HG03039 (cell line): Measurements from ENCODE around the gene SMPD2.
"Not testable (repeated sequence)": the region's sequence is repeated elsewhere in the genome, so short reads cannot be mapped to it uniquely, and the experiment has no call there.

Source experiments
- ATAC-seq: cut with Tn5 transposase; IDR thresholded peaks from one replicate; pipeline ENCODE4 v1.9.1; 2021; ENCODE audit warnings: mild to moderate bottlenecking, moderate library complexity; ENCODE audit not compliant: unreplicated experiment

SMPD2 gene

DNA sequence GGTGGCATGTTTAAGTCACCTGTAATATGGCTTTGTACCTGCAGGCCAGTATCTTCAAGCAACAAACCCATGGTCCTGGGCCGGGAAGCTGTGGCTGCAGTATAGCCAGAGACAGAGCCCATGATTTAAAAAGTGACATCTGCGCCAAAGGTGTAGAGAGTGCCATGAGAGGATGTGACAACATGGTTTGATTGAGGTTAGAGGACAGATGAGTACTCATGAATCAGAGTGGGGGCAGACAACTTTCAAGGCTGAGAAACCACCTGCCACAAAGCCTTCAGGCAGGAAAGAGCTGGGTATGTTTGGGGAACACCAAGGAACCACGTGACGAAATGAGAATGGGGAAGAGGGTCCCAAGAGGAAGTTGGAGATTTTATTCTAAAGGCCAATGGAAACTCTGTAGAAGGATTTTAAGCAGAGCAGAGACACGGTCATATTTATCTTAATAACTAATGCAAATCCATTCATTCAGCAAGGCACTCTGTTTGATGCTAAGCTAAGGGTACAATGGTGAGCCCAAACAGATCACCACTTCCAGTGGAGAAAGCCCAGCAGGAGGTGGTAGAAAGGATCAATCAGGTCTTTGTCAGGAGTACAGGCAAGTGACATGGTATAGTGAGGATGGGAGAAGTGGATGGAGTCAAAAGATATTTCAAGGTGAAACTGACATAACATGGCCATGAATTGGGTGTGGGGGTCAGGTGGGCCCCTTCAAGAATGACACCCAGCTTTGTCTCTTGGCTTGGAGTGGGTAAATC lies 18.4 kb downstream of the SMPD2 start:
- ATAC-seq, result no peak

- ATAC-seq, result no peak
These were observed 19.8 kb downstream of the SMPD2 start for GRCh38 chr6:109460161-109460829.

- not testable (repeated sequence) for ATAC-seq
These were observed 20.7 kb downstream of the SMPD2 start for GRCh38 chr6:109461205-109461604.

GRCh38 chr6:109461733-109462526 lies 21.4 kb downstream of the SMPD2 start:
- ATAC-seq, result no peak

GRCh38 chr6:109465772-109466171 lies 25.2 kb downstream of the SMPD2 start:
- no peak for ATAC-seq

DNA sequence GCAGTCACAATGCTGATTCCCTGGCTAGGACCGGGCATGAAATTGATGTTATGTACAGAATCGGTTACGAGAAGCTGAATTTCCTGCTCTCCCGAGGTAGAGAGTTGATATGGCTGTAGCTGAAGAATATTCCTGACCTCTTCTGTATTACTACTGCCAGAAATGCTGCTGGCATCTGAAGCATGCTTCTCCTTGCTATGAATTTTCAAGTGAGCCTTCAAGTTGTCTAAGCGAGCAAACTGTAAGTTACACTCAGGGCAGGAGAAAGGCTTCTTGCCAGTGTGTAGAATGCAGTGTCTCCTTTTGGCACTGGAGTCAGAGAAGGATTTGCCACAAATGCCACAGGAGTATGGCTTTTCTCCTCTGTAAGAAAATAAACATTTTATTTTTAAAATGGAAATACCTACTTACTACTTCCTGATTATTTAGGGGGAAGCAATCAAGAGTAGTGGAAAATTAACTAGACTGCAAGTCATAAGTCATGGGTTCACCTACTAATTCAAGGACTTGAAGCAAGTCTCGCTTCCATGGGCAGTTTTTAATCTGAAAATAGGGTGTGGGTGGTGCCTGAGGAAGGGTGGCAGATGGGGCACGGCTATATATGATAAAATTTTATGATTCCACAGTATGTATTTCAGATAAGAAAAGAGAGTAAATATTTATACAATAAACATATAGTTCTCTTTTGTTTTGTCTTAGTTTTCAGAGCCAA lies 25.8 kb downstream of the SMPD2 start:
- no peak for ATAC-seq

DNA sequence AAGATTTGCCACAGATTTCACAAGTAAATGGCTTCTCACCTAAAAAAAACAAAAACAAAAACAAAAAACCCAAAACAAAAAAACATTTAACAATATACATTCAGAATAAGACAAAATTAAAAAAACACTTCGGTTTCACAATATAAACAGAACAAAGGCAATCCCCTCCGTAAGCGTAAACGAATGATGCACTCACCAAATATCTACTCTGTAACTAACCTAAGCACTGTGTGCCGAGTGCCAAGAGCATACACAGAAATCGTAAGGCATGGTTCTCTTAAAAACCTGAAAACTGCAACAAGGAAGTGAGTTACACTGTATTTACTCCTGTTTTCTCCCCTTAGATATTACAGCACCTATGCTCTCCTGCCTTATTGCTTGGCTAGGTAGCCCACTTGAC lies 27.2 kb downstream of the SMPD2 start:
- no peak for ATAC-seq

DNA sequence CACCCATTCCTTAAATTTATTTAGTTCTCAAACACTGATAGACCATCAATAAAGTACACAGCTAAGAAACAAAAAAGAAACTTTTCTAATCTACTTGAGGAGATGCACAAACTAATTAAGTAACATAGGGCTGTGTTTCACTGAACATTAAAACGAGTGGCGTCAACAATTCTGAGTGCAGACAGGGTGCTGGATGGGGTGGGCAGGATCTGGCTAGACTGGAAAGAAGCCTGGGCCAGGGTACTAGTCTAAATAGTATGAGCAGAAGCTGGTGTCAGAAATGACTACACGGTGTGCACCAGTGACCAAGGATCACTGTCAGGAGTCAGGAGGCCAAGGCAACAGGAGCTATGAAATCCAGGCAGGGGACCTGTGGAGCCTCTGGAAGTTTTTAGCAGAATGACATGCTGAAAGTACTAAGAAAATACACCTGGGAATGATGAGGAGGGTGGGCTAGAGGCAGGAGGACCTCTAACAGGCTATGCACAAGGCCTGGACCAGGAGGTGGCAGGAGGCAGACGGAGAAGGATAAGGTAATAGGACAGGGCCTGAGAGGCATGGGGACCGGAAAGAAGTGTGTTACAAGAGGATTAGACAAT lies 29.2 kb downstream of the SMPD2 start:
- no peak for ATAC-seq

DNA sequence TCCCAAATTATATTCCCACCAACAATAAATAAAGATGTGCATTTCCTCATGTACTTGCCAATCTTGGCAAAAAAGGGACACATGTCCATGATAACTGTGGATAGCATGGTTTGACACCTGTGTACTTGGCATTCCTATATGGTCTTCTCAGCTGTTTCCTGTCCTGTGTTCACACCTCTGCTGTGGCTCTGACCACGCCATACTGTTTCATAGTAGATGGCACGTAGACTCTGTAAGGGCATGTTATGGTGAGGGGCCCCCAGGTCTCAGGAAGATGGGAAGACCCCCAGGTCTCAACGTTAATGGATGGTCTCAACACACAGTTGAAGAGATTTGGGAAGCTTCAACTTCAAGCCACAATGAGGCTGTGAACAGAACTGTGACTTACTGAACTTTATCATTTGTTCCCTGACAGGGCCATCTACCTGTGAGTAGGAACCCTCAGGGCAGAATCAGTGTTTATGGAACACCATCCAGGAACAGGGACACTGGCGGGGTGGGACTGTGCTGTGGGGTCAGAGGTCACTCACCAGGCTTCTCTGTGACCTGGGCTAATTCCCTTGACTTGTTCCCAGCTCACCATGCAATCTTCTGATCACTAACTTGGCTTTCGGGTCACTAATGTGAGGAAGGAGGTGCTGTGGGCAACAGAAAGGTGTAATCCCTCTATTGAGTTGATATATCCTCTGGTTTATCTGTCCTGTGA lies 30.7 kb downstream of the SMPD2 start:
- ATAC-seq, result no peak

DNA sequence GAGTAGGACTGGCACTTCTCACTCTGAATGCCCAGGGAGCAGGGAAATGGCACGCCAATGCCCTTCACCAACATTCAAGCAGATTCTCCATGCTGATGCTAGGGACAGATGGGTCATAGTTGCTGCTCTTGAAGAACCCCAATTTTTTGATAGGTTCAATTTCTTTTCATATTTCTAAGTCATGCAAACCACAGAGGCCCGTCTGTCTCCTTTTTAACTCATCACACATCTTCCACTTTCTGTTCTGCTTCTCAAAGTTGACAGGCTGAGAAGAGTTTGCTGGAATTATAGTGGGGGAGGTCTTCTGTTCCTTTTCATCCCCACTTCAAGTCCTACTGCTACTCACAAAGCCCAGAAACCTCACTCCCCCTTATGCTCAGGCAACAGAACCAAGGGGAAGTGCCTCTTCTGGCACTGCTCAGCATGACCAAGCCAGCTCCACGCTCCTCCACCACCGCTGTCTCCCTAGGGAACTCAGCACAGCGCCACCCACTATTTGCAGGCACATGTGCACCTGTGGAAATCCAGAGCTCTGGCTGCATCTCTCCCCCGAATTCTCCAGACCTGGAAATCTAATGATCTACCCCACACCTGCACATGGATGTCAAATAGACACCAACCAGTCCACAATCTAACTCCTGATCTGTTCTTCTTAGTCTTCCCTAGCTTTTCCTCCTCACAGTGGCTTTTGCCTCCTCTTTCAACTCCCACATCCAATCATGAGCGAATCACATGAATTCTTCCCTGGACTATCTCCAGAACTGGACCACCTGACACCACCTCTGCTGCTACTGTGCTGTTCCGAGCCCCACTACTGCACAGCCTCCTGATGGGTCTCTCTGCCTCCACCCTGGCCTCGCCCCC lies 31.8 kb downstream of the SMPD2 start:
- no peak for ATAC-seq

- no peak for ATAC-seq
These were observed 32.6 kb downstream of the SMPD2 start for GRCh38 chr6:109473120-109473519.

GRCh38 chr6:109474995-109475394 lies 34.5 kb downstream of the SMPD2 start:
- ATAC-seq, result no peak

- ATAC-seq, result no peak
These were observed 35.1 kb downstream of the SMPD2 start for GRCh38 chr6:109475625-109476024.

GRCh38 chr6:109477184-109477583 lies 36.7 kb downstream of the SMPD2 start:
- no peak for ATAC-seq

DNA sequence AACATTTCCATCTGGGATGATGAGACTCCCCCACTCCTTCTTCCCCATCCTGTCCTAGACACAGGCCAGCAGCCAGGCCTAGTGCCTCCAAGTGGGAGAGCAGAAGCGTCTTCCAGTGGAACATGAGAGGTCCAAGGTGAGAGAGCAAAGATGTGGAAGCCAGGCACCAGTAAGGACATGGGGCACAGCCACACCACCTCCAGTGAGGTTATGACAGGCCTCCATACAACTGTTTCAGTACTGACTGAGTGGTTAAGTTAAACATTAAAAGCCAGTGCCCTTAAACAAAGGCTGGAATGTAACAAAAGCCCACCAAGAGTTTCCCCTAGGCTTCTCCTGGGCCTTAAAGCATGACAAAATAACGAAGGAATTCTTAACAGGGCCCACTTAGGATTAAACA lies 37.2 kb downstream of the SMPD2 start:
- no peak for ATAC-seq

GRCh38 chr6:109478222-109478805 lies 37.8 kb downstream of the SMPD2 start:
- ATAC-seq, result no peak

- no peak for ATAC-seq
These were observed 38.5 kb downstream of the SMPD2 start for GRCh38 chr6:109478841-109479624.

- no peak for ATAC-seq
These were observed 40.5 kb downstream of the SMPD2 start for GRCh38 chr6:109480993-109481480.
